ENCODE measurements around the gene PPP3CB.

PPP3CB gene

GRCh38 chr10:73495884-73496674 is at the start of gene PPP3CB:
PPP3CB (minus strand) TSS chr10:73496024; CDS start chr10:73495889, 135 bp downstream.
- Histone ChIP-seq H3K36me3 (peaks cover 21 to 36% (median 30%) of the 10 kb centered on the region in 3 donors), H3K9me3 (no peaks in the 10 kb centered on the region), H3K27ac (peak within 1 kb of the TSS; percentile 93 to 94), H3K4me3 (peak within 1 kb of the TSS; percentile 68 to 98), H3K4me1 (peaks cover 0 to 44% (median 30%) of the 10 kb centered on the region in 4 donors), H3K27me3 (no peaks in the 10 kb centered on the region)
- no peak for TF ChIP-seq CTCF (IDR thresholded peaks at IDR 0.05)
- DNase-seq, result peak; percentile 92 to 95
- intact Hi-C loops (cut with DNase I; ENCODE audit: low total_unique reads), result no loop called here

GRCh38 chr10:73545357-73545756 is 49.5 kb upstream of the PPP3CB start:
- Histone ChIP-seq H3K27me3 (no peaks in the 10 kb centered on the region), H3K4me3 (no peak overlapping the region), H3K4me1 (no peaks in the 10 kb centered on the region), H3K36me3 (peaks cover 8 to 38% (median 17%) of the 10 kb centered on the region in 3 donors), H3K9me3 (no peaks in the 10 kb centered on the region), H3K27ac (no peak overlapping the region)
- no peak for DNase-seq
- intact Hi-C loops (cut with DNase I; ENCODE audit: low total_unique reads), result no loop called here
- TF ChIP-seq CTCF (IDR thresholded peaks at IDR 0.05), result no peak

- no peaks in the 10 kb centered on the region for H3K9me3 ChIP-seq
- no peaks in the 10 kb centered on the region for H3K27me3 ChIP-seq
- DNase-seq, result no peak
- no peak overlapping the region for H3K4me3 ChIP-seq
- TF ChIP-seq CTCF (IDR thresholded peaks at IDR 0.05), result no peak
- H3K36me3 ChIP-seq, result peaks cover 21 to 87% (median 33%) of the 10 kb centered on the region in 3 donors
- intact Hi-C loops (cut with DNase I; ENCODE audit: low total_unique reads), result no loop called here
- H3K27ac ChIP-seq, result no peak overlapping the region
- no peaks in the 10 kb centered on the region for H3K4me1 ChIP-seq
These were observed 41.9 kb upstream of the PPP3CB start for GRCh38 chr10:73537709-73538108.

GRCh38 chr10:73537288-73537687 is 41.5 kb upstream of the PPP3CB start:
- peaks cover 17 to 87% (median 29%) of the 10 kb centered on the region in 3 donors for H3K36me3 ChIP-seq
- intact Hi-C loops (cut with DNase I; ENCODE audit: low total_unique reads), result no loop called here
- H3K27ac ChIP-seq, result no peak overlapping the region
- H3K4me1 ChIP-seq, result no peaks in the 10 kb centered on the region
- H3K9me3 ChIP-seq, result no peaks in the 10 kb centered on the region
- no peaks in the 10 kb centered on the region for H3K27me3 ChIP-seq
- H3K4me3 ChIP-seq, result no peak overlapping the region
- no peak for TF ChIP-seq CTCF (IDR thresholded peaks at IDR 0.05)
- DNase-seq, result no peak

GRCh38 chr10:73534857-73535256 is 39.0 kb upstream of the PPP3CB start:
- H3K9me3 ChIP-seq, result no peaks in the 10 kb centered on the region
- peaks cover 14 to 81% (median 27%) of the 10 kb centered on the region in 3 donors for H3K36me3 ChIP-seq
- no peak overlapping the region for H3K27ac ChIP-seq
- intact Hi-C loops (cut with DNase I; ENCODE audit: low total_unique reads), result no loop called here
- no peak for DNase-seq
- H3K4me1 ChIP-seq, result no peaks in the 10 kb centered on the region
- no peaks in the 10 kb centered on the region for H3K27me3 ChIP-seq
- H3K4me3 ChIP-seq, result no peak overlapping the region
- no peak for TF ChIP-seq CTCF (IDR thresholded peaks at IDR 0.05)

Data from tibial artery (tissue), 4 donors.